Activated CD4-positive, alpha-beta T cell treated with anti-CD3 and anti-CD28 coated beads, Interleukin-2, Interleukin-6, amounts not matched to agents 100 ng/mL and 50 ng/mL, durations not matched to agents 16 hours and 8 hours (primary cell): ENCODE results near the gene BTBD16.

Source experiments
- DNase-seq: peaks from one replicate; pipeline ENCODE4 v3.0.0-alpha.2; 2020

BTBD16 gene

DNA sequence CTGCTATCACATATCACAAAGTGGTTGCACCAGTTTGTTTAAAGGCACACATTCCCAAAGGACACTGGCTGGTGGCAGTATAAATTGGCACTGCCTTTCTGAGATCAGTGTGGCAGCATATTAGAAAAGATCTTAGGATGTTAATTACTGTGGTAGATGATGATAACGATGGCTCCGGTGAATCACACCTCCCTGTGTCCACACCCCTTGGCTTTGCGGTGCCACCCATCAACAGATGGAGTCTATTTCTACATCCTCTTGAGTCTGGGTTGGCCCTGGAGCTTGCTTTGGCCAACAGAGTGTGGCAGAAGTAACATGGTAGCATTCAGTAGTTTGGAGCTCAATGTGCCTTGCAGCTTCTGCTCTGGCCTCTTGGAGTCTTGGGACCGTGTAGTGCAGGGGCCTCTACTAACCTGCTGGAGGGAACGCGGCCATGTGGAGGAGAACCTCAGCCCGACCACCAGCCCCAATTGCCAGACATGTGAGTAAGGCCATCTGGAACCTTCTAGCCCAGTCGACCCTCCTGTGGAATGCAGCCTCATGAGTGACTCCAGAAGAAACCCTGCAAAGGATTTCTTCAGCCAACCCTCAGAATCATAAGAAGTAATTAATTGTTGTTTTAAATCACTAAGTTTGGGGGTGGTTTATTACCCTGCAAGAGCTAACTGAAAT is 76.2 kb downstream of the BTBD16 start:
- no peak for DNase-seq

DNA sequence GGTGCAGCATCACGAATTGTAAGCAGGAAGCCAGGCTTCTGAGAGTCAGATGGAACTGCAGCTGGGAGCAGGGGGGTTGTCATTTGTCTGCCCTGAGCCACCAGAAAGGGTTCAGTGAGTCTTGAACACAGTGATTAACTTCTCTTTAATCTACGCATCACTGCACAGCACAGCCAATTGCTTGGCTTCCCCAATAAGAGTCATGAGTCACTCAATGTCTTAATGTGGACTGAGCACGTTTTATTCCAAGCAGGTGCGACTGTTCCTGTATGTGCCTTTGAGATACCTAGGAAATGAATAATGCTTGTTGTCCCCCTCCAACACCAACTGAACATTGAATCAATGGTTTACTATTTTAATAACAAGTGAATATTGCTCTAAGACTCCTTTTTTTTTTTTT is 77.4 kb downstream of the BTBD16 start:
- no peak for DNase-seq

DNA sequence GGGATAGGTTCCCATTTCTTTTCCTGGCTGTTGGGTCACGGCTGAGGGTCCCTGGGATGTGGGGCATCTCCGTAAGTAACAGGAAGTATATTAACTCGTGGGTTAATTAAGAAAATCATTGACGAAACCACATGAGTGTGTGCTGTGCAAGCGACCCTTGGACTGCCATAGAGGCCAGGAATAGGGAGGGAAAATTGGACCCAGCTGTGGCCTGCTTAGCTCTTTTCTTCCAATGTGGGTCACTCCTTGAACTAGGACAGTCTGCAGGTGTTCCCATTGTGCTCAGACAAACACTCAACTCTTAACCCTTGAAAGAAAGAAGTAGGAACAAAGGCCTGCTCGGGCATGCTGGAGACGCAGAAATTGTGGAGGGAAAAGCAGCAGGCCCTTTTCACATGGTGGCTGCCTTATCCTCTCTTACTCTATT is 77.9 kb downstream of the BTBD16 start:
- no peak for DNase-seq

DNA sequence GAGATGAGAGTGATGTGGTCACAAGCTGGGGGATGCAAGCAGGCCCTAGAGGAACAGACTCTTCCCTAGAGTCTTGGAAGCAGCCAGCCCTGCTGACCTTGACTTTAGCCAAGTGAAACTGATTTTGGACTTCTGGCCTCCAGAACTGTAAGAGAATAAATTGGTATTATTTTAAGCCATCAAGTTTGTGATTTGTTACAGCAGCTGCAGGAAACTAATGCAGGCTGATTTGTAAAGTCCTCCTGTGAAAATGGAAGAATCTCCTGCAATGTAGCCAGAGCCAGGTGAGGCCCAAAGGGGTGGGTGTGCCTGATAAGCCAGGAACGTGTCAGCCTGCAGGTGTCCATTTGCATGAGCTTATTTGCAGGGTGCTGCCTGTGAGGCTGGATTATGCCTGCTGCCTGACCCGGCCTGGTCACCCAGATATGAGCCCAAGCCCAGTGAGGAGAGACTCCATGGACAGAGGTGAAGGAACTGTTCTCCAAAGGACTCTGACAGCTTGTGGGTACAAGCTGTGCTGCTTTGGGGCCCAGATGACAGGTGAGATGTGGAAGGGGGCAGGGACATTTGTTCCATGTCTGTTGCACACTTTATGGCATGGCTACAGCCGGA is 78.8 kb downstream of the BTBD16 start:
- DNase-seq, result no peak

DNA sequence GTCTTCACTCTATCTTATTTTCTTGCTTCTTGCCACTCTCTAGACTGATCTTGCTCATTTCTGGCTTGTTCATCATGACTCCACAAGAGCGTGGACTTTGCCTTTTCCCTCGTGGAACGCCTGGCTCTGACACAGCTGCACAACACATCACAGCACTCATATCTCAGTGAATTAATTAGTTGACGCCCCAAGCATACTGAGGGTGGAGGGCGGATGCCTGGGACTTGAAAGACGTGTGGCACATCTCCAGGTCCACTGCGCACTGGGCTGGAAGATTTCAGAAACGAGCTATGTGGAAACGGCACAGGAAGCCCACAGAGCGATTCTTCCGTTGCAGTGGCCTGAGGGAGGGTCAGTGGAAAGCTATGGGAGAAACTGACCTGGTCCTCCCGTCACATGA is 79.8 kb downstream of the BTBD16 start:
- no peak for DNase-seq

GRCh38 chr10:122352817-122353525 is 81.9 kb downstream of the BTBD16 start:
- no peak for DNase-seq

GRCh38 chr10:122354383-122354782 is 83.3 kb downstream of the BTBD16 start:
- no peak for DNase-seq

- no peak for DNase-seq
These were observed 86.6 kb downstream of the BTBD16 start for GRCh38 chr10:122357685-122358084.

GRCh38 chr10:122359621-122360020 is 88.5 kb downstream of the BTBD16 start:
- DNase-seq, result no peak

DNA sequence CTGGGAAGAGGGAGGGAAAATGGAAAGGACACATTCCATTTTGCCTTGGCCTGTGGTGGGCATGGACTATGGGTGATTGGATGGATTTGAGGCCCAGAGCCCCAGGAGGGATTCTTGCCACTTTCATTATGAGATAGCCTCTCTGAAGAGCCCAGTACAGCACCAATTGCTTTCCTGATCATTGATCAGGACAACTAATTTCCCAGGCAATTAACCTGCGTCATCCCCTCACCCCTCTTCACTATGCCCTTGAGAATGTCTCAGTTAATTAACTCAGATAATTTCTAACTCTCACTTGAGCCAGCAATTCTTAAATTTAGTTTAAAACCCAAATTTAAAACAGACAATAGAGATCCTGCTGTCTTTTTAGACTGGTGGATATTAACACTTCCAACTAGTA is 90.0 kb downstream of the BTBD16 start:
- DNase-seq, result no peak

DNA sequence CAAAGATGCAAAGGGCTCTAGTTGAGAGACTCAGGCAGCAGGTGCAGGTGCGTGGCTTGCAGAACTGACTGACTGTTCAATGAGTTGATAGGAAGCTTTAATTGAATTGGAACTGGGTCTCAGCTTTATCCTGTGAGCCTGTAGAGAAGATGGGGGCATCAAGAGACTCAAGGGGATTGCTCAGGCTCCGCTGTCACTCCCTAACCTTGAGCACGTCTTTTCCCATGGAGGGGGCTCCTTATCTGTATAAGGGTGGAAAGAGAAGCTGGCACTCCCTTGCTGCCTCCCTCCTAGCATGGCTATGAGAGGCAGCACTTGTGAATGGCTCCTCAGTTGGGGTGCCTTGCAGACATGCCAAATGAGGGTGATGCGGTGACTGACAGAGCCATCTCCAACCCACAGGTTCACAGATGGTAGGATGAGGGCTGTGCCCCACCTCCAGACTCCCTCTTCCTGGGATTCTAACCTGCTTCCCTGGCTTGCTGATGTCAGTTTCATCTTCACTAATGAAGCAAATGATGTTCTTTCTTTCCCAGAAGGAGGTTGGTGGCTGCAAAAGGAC is 91.0 kb downstream of the BTBD16 start:
- no peak for DNase-seq

DNA sequence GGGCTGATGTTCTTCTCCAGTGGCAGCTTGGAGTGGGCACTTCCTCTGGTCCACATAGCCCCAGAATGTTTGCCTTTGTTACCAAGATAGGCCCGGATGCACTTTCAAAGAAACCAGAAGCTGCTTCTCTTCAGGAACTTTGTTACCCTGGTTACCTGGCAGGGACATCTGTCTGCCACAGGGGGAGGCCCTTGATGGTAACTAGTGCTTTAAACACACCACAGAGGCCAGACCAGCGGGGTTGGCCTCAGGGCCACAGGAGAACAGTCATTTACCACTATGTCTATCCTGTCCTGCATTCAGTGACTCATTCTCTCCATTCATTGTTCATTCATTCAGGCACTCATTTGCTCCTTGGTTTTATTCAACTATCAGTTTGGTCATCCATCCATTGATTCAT is 91.5 kb downstream of the BTBD16 start:
- no peak for DNase-seq

DNA sequence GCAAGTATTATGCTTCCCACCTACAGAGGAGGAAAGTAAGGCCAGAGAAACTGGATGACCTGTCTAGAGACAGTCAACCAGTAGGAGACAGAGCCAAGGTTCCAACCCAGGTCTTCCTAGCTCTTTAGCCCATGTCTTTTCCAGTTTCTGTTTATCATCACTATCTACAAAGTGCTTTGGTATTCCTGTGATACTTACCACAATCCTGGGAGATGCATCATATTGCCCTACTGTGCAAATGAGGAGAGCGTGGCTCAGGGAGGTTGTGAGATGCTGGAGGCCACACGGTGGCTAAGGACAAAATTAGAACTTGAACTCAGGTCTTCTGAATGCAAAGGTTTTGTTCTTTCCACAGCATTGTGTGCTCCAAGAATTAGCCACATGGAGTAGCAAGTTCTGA is 92.2 kb downstream of the BTBD16 start:
- no peak for DNase-seq

DNA sequence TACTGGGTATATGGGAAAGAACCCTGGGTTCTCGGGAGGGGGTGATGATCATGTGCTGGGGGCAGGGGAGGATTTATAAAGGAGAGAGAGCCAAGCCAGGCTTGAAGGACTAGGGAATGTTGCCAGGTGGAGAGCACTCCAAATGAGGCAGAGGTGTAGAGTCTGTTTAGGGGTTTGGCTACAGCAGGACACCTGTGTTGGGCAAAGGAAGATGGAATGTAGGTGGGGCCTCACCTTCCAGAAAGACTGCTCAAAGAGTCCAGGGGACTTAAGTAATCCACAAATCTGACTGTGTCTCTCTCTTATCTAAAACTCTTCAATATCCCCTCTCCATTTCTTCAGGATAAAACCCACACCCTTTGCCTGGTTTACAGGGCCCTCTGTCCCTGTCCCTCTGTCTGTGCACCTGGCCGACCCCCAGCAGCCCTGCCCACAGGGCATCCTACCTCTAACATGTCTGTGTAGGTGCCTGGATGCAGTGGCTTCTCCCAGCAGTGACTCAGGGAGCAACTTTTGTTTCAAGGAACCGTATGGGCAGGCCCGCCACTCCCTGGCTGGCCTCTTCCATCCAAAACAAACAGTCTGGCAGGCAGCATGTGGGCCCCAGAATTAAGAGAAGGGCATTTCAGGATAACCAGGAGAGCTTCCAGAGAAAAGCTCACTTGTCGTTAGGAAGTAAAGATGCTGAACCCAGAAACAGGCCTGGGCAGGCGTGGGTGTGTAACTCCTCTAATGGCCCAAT is 92.8 kb downstream of the BTBD16 start:
- no peak for DNase-seq

- DNase-seq, result no peak
These were observed 97.6 kb downstream of the BTBD16 start for GRCh38 chr10:122368502-122369254.

DNA sequence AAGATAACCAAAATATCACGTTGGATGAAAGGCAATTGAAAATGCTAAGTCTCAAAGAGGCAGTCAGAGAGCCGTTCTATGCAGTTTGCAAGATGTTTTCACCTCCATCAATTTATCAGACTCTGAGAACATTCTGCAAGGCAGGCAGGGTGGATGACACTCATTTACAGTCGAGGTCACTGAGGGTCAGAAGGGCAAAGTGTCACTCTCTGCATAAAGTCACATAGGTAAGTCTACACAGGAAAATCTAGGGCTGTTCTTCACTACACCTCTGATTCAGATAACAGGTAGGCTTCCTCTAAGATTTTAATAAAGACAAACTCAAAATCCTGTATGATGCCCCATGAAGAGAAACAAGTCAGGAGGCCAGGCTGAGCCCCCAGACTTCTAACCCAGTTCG is 102.0 kb downstream of the BTBD16 start:
- no peak for DNase-seq

- no peak for DNase-seq
These were observed 102.6 kb downstream of the BTBD16 start for GRCh38 chr10:122373721-122374120.

DNA sequence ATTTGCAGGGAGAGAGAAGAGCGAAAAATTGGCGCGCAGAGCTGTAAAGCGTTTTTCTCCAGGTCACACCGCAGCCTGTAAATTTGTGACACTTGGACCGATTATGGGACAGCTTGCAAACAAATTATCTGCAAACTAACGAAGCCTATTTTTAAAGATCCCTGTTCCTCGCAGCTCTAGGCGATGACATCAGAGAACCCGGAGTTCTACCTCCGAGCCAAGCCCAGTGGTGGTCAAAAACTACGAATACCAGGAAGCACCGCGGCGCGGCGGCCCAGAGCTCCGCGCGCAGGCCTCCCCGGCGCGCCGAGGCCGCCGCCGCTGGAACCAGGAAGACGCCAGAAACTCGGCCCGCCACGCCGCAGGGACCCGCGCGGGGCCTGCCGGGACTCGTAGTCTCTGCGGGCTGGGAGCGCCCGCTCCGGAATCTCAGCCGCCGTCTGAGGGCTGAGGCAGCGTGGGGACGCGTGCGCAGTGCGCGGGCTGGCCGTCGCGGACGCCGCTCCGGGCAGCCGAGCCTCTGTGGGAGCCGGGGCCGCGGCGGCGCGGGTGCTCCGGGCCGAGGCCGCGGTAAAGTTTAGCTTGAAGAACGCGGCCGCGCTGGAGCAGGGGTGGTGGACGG is 103.3 kb downstream of the BTBD16 start, which contains the start of gene PLEKHA1:
PLEKHA1 (plus strand) TSS at position 472 of the 622 bp plus-strand sequence. CDS start 18,493 bp downstream, outside the sequence.
- DNase-seq, result peak; percentile 93

DNA sequence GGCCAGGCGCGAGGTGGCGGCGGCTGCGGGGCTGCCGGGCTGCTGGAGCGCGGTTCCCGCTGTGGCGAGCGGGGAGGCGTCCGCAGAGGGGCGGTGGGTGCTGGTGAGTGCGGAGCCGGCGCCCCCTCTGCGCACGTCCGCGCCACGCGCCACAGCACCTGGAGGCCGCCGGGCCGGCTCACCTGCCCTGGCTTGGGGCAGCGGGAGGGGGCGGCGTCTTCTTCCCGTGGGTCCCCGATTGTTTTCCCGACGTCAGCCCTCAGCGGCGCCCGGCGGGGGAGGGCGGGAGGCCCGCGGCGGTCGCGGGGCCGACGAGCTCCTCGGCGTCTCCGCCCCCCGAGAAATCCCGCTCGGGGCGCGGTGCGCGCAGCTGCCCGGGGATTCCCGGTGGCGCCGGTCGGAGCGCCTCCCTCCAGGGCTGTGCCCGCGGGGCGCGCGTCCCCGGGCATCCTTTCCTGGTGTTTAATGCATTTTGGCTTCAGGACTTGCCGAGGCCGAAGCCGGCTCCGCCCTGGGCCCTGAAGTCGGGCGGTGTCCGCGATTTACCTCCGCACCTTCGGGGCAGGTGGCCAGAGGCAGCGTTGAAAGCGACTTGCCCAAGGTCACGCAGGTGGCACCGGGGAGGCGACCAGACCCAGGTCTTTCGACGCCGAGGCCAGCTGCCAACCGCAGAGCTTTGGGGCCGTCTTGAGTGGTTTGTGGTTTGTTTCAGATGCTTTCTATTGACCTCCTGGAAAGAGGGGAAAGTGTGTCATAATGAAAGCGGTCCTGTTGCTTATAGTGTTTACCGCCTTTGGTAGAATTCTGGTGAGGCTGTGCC is 104.0 kb downstream of the BTBD16 start:
- DNase-seq, result peak; percentile 83

- DNase-seq, result no peak
These were observed 104.6 kb downstream of the BTBD16 start for GRCh38 chr10:122375679-122376160.
